ENCODE measurements around the gene SHANK1.
"Not testable (repeated sequence)": the region's sequence is repeated elsewhere in the genome, so short reads cannot be mapped to it uniquely, and the experiment has no call there.

The SHANK1 gene

DNA sequence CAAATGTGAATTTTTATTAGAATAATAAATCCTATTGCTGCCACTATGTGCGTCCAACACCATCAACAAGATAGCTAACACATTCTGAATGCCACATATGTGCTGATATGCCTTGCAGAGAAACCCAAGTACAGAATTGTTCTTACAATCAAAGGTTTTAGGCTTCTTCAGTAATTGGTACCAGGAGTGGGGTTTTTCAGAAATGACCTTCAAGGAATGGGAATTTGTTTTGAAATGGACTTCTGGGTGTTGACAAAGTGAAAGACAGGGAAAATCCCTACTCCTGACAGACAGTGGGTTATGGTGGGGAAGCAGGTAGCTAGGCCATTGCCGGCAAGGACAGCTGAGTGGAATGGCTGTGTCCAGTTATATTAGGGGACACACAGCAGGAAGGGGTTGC is 85.6 kb downstream of the SHANK1 start:
- no peak for DNase-seq (ENCODE audit: low read depth)

DNA sequence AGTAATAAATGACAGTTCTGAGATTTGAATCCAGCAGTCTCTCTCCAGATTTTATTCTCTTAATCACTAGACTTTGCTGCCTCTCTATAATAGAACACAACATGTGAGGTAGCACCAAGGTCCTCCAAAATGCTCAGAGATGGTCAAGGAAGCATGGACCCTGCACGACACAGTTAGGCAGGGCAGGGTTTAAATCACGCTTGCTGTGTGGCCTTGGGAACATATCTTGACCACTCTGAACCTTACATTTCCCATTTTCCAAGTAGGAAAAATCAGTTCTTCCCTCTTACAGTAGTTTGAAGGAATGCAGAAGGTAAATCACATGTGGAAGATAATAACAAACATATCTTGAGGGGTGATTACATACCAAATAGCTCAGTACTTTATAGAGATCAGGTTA is 86.2 kb downstream of the SHANK1 start:
- no peak for DNase-seq (ENCODE audit: low read depth)

DNA sequence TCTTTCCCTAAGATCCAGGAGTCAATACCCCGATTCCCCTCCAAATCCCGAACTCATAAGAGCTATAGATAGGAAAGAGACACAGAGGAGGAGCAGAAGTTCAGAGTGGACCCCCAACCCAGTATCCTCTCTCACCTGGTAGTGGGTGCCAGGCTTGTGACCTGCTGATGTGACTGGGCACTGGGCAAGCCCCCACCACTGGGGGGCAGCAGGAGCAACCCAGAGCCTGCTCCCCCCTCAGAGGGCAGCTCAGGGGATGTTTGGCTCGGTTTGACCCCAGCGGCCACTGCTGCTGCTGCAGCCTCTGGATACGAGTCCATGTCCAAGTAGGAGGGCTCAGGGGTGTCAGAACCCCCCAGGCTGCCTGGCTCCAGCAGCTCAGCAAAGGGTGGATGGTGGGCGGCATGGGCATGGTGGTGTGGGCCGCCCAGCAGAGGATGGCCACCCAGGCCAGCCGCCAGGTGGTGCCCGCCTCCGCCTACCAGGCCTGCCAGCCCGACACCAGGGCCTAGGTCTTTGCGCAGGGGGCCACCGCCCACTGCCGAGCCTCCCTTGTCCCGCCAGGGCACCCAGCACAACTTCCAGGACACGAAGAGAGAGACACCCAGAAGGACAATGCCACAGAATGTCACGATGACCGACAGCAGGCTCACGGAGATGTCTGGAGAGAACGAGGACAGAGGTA is 87.3 kb downstream of the SHANK1 start:
- no peak for DNase-seq (ENCODE audit: low read depth)

DNA sequence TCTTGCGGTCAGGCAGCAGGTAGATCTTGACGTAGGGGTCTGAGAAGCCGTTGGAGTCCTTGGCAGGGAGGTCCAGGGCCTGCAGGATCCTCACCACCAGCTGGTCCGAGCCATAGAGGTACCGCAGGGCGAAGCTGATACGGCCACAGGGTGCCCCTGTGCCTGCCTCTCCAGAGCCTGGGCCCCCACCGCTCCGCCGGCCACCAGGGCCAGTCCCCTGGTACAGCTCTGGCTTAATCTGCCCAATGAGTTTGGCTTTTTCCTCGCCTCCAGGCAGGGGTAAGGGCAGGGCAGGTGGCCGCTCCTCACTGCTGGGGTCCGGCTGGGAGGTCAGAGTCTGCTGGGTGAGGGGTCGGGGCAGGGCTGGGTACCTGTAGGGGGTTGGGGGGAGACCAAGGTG is 89.8 kb downstream of the SHANK1 start:
- DNase-seq (ENCODE audit: low read depth) = no peak

DNA sequence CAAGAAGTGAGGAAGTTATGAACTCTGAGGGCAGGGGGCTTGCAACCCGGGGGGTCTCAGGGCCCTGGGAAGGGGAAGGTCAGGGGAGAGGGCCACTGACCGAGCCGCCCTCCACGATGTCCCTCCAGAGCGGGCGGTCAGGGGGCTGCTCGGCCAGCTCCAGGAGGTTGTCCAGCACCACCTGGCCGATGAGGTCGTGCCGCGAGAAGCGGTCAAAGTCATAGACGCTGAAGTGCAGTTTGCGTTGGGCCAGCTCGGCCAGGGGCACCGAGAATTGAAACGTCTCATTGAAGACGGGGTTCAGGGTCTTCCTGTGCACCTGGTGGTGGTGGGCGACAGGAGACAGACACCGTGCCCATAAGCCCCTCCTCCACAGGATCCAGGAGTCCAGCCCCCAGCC is 90.4 kb downstream of the SHANK1 start:
- DNase-seq (ENCODE audit: low read depth) = no peak

DNA sequence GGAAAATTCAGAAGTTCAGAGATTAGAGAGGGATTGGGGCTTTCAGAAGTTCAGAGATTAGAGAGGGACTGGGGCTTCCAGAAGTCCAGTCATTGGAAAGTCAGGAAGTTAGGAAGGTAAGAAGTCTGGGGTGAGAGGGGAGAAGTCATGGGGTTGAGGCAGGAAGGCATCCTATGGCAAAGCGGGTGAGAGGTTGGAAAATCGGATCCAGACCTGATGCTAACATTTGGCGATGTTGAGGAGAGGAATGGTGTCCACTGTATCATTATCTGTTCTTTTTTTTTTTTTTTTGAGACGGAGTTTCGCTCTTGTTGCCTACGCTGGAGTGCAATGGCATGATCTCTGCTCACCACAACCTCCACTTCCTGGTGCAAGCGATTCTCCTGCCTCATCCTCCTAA is 91.1 kb downstream of the SHANK1 start:
- no peak for DNase-seq (ENCODE audit: low read depth)

DNA sequence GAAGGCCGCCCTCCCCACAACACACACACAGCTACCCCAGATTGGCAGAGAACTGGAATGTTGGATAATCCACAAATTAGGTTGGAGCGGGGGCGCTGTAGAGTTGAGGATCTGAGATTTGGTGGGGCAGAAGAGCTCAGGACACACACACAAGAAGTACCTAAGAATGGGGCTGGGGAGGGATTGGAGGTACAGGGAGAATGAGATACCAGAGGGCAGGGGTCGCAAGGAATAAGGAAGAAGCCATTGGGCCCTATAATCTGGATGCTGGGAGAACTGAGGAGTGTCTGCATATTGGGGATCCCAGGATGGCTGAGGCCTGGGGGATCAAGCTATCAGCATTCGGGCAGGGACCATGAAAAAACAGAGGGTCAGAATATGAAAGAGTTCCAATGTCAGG is 91.5 kb downstream of the SHANK1 start:
- DNase-seq (ENCODE audit: low read depth) = no peak

DNA sequence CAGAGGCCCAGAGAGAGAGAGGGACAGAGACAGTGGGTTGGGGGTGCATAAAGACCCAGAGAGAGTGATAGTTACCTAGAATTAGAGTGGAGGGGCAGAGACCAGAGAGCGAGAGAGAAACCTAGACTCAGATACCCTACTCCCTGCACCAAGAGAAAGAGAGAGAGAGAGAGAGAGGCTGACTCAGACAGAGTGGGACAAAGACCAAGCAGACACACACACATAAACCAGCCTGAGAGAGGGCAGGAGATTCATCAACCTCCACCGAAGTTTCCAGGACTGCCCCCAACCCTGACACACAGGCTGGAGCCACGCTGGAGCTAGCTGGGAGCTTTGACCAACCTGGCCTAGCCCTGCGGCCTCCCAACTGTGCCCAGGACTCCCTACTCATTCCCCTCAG is 92.8 kb downstream of the SHANK1 start:
- DNase-seq (ENCODE audit: low read depth) = no peak

DNA sequence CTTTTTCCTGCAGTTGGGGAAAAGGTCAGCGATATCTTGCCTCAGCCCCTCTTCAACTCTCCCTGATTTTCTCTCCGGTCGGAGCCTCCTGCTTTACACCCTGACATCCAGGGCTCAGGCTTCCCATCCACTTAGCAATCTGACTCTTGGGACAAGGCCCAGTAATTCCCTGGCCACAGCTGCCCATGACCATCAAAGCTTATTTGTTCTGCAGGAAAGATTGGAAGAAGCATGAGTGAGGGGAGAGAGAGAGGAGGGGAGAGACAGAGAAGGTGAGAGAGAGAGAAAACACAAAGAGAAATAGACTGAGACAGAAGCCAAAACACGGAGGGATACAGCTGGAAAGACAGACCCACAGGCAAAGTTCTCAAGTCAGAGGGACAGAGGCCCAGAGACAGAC is 93.6 kb downstream of the SHANK1 start:
- DNase-seq (ENCODE audit: low read depth) = no peak

DNA sequence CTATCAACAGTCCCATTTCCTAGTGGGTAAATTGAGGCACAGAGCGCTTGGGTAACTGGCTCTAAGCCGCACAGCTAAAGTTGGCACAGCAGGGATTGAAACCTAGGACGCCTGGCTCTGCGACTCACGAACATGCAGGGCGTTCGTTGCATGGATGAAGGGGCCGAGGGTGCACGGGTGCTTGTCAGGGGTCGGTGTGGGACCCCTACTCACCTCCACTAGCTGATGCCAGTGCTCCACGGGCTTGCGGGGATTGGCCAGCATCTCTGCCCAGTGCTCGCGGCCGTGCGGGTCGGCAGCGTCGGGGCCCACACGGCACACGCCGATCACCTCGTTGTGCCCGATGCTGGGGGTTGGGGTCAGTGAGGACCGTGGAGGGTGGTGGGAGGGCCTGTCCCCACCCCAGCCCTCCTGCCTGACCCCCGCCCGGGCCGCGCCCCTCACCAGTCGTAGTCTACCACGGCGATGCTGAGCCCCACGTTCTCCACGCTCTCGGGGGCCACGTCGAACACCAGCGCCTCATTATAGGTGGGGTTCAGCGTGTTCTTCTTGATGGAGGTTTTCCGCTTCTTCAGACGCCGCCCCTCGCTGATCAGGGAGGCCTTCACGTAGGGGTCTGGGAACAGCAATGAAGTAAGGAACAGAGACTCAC is 94.5 kb downstream of the SHANK1 start:
- DNase-seq (ENCODE audit: low read depth) = no peak

DNA sequence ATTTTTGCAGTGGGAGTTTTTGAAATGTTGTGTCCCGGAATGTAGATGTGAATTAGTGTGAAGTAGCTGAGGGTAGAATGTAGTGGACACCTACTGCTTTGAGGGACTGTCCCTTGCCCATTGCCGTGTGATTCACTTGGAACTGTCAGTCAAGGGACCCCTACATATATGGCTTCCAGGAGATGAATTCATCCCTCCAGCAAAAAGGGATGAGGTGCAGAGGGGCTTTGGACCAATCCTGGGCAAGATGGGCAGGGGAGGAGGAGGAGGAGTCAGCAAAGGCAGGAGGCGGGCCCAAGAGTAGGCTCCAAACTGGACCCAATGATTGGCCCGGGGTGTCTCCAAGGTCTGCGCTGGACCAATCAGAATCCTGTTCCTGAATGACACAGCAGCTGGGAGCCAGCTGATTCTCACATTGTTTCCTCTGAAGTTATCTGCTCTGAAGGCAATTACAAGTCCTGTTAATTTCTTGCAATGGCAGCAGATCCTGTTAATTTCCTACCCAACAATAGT is 99.2 kb downstream of the SHANK1 start:
- not testable (repeated sequence) for DNase-seq (ENCODE audit: low read depth)

DNA sequence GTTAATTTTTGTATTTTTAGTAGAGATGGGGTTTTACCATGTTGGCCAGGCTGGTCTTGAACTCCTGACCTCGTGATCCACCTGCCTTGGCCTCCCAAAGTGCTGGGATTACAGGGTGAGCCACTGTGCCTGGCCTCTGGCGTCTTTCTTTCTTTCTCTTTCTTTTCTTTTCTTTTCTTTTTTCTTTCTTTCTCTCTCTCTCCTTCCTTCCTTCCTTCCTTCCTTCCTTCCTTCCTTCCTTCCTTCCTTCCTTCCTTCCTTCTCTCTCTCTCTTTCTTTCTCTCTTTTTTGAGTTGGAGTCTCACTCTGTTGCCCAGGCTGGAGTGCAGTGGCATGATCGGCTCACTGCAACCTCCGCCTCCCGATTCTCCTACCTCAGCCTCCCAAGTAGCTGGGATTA is 100.4 kb downstream of the SHANK1 start:
- DNase-seq (ENCODE audit: low read depth) = not testable (repeated sequence)

DNA sequence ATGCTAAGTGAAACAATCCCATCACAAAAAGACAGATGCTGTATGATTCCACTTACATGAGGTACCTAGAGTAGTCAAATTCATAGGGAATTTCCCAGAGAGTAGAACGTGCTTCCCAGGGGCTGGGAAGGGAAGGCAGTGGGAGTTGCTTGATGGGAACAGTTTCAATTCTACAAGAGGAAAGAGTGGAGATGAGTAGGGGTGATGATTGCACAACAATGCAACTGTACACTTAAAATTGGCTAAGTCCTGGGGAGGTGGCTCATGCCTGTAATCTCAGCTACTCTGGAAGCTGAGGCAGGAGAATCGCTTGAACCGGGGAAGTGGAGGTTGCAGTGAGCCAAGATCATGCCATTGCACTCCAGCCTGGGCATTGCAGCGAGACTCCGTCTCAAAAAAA is 101.2 kb downstream of the SHANK1 start:
- DNase-seq (ENCODE audit: low read depth) = not testable (repeated sequence)

DNA sequence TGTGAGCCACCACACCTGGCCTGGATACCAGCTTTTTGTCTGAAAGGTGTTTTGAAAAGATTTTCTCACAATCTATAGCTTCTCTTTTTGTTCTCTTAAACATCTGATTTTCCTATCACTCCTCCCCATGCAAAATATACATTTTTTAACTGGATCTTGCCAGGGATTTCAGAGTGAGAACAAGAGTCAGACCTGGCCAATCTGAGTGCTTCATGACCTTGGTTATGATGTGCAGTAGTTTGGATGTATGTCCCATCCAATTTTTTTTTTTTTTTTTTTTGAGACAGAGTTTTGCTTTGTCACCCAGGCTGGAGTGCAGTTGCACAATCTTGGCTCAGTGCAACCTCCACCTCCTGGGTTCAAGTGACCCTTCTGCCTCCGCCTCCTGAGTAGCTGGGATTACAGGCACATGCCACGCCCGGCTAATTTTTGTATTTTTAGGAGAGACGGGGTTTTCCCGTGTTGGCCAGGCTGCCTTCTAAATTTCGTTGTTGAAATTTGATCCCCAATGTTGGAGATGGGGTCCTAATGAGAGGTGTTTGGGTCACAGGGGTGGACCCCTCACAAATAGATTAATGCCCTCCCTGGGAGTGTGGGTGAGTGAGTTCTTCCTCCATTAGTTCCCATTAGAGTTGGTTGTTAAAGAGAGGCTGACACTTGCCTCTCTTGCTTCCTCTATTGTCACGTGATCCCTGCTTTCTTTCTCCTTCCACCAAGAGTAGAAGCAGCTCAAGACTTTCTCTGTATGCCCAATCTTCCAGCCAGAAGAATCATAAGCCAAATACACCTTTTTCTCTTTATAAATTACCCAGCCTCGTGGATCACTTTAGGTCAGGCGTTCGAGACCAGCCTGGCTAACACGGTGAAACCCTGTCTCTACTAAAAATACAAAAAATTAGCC is 106.8 kb downstream of the SHANK1 start:
- not testable (repeated sequence) for DNase-seq (ENCODE audit: low read depth)
